Measurements from ENCODE around the gene COL18A1.

COL18A1 gene

GRCh38 chr21:45468971-45469272 lies 64.0 kb downstream of the COL18A1 start:
- no peak for DNase-seq (ENCODE audit: low spot score)

GRCh38 chr21:45469273-45470086 lies 64.5 kb downstream of the COL18A1 start:
- no peak for DNase-seq (ENCODE audit: low spot score)

GRCh38 chr21:45470087-45470515 lies 65.1 kb downstream of the COL18A1 start:
- no peak for DNase-seq (ENCODE audit: low spot score)

DNA sequence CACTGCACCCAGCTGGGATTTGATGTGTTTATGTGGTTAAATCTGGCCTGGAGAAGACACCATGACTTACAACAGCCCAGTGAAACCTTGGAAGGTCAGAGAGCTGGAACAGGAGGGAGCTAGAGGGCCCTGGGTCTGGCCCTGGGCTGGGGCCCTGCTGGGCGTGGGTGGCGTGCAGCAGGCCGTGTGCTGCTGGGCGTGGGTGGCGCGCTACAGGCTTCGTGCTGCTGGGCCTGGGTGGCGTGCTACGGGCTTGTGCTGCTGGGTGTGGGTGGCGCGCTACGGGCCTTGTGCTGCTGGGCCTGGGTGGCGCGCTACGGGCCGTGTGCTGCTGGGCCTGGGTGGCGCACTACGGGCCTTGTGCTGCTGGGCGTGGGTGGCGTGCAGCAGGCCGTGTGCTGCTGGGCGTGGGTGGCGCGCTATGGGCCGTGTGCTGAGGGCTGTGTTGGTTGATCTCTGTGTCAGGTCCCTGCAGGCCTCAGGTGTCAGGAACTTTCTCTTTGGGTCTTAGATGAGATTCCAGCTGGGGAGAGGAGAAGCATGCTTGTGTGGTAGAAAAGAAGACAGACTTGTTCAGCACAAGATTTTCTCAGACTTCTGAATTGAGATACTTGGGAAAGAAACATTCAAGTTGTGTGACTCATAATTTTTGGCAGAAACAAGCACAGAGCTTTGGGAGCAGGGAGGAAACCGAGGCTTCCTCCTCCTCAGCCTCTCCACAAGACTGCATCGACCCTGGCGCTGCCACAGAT lies 66.0 kb downstream of the COL18A1 start:
- DNase-seq (ENCODE audit: low spot score) = peak; percentile 86

DNA sequence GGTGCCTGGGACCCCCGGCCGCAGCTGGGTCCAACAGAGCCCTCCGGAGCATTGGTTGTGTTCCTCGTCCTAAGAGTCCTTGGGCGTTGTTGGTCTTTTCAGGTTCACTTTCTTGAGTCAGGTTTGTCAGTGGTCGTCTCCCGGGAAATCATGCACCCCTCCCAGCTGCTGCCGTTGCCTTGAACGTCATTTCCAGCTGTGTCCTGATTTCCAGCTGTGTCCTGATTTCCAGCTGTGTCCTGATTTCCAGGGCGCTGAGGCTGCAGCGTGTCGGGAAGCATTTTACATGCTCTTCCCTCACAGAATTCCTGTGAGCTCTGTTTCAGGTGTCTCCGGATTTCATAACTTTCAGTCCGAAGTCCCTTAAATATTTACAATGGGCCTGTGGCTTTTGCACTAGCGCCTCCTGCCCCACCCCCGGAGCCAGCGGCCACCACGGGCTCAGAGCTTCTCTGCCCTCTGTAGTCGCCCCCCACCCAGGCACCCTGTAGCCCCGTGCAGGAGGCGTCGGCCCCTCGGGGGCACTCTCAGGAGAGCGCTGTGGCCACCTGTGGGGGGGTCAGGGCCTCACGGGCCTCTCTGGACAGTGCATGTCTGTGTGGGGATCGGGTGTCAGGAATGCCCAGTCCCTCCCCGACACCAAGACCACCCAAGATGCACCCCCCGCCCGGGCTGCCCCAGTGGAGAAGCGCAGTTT lies 66.7 kb downstream of the COL18A1 start:
- DNase-seq (ENCODE audit: low spot score) = no peak

DNA sequence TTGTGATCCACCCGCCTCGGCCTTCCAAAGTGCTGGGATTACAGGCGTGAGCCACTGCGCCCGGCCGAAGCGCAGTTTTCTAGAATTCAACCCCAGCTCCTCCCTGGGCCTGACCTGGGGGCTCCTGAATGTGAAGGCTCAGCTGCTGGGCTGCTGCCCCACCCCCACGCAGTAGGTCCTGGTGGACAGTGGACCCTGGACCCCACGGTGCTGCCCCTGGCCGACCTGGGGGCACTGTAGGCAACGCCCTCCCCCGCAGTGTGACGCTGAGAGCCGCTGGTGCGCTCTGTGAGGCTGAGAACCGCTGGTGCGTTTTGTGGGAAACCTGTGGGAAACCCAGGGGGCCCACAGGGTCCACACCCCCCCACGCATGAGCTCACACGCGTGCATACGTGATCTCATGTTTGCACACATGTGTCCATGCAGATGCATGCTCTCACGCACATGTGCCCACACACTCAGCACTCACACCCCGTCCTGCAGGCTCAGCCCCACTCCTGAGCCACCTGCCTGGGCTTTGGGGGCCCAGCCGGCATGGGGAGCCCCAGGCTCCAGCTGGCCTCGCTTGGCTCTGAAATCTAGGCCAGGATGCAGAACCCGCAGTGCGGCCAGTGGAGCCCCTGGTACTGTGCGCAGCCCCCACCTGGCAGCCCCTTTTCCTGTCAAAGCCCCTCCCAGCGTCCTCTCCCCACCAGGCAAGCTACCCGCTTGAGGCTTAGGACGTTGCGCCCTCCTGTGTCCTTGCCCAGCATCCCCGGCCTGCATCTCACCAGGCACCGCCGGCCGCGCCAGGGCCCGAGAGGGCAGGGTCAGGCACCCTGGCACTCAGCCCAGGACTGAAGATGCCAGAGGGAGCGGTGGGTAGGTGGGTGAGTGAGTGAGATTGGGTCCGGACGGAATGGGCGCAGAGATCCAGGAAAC lies 67.7 kb downstream of the COL18A1 start:
- DNase-seq (ENCODE audit: low spot score) = no peak

- no peak for DNase-seq (ENCODE audit: low spot score)
These were observed 68.7 kb downstream of the COL18A1 start for GRCh38 chr21:45473496-45474322.

DNA sequence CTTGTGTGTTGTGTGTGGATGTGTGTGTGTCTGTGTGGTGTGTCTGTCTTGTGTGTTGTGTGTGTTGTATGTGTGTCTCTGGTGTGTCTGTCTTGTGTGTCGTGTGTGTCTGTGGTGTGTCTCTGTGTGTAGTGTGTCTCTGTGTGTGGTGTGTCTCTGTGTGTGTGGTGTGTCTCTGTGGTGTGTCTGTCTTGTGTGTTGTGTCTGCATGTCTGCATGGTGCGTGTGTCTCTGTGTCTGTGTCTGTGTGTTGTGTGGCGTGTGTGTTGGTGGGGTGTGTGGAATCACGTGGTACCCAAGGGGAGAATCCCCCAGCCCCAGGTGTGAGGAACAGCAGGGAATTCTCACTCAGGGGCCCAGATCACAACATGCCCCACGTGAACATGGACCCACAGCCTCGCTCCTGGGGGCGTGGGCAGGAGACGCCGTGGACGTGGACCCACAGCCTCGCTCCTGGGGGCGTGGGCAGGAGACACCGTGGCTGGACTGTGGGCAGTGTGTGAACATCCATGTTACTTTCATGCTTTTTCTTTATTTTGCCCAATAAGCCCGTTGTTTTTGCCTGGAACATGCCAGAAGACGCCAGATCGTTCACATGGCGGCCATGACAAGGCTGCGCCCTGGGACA lies 69.5 kb downstream of the COL18A1 start:
- DNase-seq (ENCODE audit: low spot score) = no peak

DNA sequence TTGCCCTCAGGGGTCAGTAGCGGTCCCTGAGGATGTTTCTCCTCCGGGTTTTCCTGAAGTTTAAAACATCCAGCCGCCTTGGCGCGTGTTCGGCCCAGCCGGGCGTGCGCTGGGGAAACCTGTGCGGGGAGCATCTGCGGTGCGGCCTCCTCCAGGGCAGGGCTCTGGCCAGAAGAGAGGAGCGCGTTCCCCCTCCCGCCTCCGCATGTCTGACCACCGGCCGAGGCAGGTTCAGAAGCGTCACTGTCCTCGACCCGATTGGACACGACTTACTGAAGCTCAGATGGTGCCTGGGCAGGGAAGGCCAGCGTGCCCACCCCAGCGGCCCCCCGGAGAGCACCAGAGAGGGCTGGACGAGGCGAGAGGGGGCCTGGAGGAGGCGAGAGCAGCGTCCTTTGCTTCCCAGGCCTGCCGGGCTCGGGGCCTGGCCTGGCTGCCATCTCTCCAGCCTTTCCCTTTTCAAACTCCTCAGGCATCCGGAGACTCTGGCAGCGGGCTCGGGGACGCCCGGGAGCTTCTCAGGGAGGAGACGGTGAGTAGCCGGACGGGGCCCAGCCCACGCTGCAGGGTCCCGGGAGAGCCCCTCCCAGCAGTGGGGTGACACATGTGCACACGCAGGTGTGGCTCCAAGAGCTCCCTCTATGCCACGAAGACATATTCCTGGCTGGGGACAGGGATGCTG lies 70.2 kb downstream of the COL18A1 start:
- DNase-seq (ENCODE audit: low spot score) = no peak

DNA sequence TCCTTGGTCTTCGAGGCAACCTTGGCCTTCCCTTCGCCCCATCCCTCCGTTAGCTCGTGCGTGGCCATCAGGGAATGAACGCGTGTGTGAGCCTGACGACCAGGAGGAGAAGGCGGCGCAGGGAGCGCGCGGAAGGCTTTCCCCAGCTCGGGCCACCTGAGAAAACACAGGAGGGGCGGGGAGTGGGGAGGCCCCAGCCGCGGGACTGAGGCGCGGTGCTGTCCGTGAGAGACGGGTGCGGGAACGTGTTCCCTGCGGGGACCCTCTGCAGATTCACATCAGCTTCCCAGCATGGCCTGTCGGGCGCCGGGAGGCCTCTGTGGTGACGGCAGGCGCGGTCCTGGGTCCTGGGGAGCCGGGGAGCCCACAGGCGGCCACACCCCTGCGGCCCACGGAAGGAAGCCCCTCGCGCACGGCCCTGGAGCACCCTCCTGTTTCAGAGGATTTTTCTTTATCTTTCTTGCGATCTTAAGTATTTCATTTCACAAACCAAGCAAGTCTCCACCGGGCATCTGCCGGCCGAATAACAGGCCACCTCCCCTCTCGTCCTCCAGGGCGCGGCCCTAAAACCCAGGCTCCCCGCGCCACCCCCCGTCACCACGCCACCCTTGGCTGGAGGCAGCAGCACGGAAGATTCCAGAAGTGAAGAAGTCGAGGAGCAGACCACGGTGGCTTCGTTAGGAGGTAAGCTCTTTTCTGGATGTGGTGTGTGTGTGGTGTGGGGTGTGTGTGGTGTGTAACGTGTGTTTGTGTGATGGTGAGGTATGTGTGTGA lies 71.0 kb downstream of the COL18A1 start:
- DNase-seq (ENCODE audit: low spot score) = no peak

- no peak for DNase-seq (ENCODE audit: low spot score)
These were observed 71.6 kb downstream of the COL18A1 start for GRCh38 chr21:45476582-45476981.

DNA sequence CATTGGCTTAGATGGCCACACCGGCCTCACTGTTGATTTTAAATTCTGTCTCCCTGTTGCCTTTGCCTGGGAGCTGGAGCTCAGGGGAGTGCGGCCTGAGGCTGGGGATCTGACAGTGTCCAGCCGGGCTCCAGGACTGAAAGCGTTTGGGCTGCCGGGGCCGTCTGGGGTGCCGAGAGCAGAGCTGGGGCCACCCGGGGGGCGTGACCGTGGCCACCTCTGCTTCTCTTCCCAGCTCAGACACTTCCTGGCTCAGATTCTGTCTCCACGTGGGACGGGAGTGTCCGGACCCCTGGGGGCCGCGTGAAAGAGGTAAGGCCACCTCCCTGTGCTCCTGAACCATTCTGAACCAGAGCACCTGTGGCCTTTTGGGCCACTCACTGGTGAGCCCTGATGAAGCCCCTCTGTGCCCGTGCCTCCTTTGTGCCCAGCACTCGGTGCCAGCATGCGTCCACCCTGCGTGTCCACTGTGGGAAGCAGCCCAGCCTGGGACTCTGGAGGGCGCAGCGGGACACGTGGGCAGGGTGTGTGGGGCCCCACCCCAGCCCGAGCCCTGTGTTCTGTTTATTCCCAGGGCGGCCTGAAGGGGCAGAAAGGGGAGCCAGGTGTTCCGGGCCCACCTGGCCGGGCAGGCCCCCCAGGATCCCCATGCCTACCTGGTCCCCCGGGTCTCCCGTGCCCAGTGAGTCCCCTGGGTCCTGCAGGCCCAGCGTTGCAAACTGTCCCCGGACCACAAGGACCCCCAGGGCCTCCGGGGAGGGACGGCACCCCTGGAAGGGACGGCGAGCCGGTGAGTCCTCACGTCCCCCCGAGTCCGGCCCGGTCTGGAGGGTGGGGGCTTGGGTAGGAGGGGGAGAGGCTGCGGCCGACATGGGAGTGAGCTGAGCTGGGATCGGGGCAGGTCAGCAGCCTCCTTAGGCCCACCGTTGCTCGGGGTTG lies 72.5 kb downstream of the COL18A1 start:
- DNase-seq (ENCODE audit: low spot score) = no peak

DNA sequence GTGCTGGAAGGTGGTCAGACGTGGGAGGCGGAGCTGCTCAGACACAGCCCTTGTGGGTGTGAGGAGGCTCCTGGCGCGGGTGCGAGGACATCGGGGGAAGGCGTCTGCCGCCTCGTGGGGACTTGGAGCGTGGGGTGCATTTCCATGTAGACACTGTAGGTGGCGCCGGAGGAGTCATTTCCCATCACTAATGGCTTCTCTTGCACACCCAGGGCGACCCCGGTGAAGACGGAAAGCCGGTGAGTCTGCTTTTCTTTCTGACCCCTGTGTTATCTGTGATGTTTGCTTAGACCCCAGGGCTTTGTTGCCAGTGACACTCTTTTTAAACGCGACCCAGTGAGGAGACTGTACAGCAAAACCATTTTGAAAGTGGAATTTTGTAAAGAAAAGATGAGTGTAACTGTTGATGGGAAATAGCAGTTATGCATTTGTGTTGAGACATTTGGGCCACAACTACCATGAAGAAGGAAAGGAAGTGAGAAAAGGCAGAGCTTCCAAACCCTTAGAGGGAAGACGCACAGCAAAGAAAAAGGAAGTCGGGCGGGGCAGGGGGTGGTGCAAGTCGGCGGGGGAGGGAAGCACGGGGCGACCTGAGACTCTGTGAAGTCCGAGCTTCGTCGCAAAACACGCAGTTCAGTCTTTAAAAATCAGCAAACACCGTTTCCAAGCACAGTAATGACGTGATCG lies 73.3 kb downstream of the COL18A1 start:
- DNase-seq (ENCODE audit: low spot score) = peak; percentile 88

DNA sequence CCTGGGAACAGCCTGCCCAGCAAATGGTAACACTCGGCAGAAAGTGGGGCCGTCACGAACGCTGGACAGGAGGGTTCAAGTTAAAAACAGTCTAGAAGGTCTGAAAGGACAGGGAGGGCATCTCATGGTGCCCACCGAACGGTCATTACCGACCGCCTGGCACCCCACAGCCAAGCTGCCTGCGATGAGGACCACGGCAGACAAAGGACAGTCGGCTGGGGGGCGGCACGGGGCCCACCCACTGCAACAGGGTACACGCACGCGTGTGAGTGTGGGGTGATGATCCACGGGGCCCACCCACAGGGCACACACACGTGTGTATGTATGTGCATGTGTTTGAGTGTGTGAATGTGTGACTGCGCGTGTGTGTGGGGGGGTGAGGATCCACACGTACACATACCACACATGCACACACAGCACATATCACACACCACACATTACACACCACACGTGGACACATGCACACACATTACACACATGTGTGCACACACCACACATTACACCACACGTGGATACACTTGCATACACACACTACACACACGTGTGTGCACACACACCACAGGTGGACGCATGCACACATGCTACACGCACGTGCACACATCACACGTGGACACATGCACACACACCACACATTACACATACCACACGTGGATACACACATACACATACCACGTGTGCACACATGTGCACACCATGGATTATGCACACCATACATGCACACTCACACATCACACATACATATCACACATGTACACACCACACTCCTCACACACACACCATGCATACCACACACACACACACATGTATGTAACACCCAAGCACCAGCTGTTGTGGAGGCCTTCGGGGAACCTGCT lies 74.1 kb downstream of the COL18A1 start:
- DNase-seq (ENCODE audit: low spot score) = no peak

- DNase-seq (ENCODE audit: low spot score) = no peak
These were observed 75.0 kb downstream of the COL18A1 start for GRCh38 chr21:45479691-45480675.

Data from AG08396 (cell line).